Measurements from ENCODE around the gene B2M. TPM values are rescaled to one million over a fixed set of nuclear protein-coding genes. Genes with fewer than 3 reads are reported as not detected.
A peak's percentile ranks its signal among the peaks of the same experiment; 100 is the strongest.
"Not testable (repeated sequence)": the region's sequence is repeated elsewhere in the genome, so short reads cannot be mapped to it uniquely, and the experiment has no call there.

The B2M gene
- total RNA-seq, 2 donors from 2014 or later: 2,989 to 7,967 TPM

GRCh38 chr15:44711743-44712345, 527 bp downstream of the B2M start:
- peak overlapping the region; percentile 99 for H3K27ac Mint-ChIP-seq
- DNase-seq (ENCODE audit: low spot score): peak; percentile 75
- H3K27me3 Mint-ChIP-seq: no peaks in the 10 kb centered on the region
- no peaks in the 10 kb centered on the region for H3K9me3 Mint-ChIP-seq
- H3K4me3 Mint-ChIP-seq: peak overlapping the region; percentile 96
- ATAC-seq: peak; percentile 62 to 69
- H3K36me3 Mint-ChIP-seq: peaks cover 54% of the 10 kb centered on the region
- H3K4me1 Mint-ChIP-seq (ENCODE audit: low read depth in 2 of 2): peaks cover 58 to 61% of the 10 kb centered on the region in 2 donors

DNA sequence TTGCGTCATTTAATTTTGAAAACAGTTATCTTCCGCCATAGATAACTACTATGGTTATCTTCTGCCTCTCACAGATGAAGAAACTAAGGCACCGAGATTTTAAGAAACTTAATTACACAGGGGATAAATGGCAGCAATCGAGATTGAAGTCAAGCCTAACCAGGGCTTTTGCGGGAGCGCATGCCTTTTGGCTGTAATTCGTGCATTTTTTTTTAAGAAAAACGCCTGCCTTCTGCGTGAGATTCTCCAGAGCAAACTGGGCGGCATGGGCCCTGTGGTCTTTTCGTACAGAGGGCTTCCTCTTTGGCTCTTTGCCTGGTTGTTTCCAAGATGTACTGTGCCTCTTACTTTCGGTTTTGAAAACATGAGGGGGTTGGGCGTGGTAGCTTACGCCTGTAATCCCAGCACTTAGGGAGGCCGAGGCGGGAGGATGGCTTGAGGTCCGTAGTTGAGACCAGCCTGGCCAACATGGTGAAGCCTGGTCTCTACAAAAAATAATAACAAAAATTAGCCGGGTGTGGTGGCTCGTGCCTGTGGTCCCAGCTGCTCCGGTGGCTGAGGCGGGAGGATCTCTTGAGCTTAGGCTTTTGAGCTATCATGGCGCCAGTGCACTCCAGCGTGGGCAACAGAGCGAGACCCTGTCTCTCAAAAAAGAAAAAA, 1.2 kb downstream of the B2M start:
- H3K4me1 Mint-ChIP-seq (ENCODE audit: low read depth in 2 of 2): peaks cover 61 to 64% of the 10 kb centered on the region in 2 donors
- H3K36me3 Mint-ChIP-seq: peaks cover 60% of the 10 kb centered on the region
- H3K4me3 Mint-ChIP-seq: peak overlapping the region; percentile 96
- H3K27me3 Mint-ChIP-seq: no peaks in the 10 kb centered on the region
- no peaks in the 10 kb centered on the region for H3K9me3 Mint-ChIP-seq
- DNase-seq (ENCODE audit: low spot score): peak; percentile 74
- peak; percentile 47 to 58 for ATAC-seq
- peak overlapping the region; percentile 99 for H3K27ac Mint-ChIP-seq

GRCh38 chr15:44713006-44713966, 2.0 kb downstream of the B2M start:
- ATAC-seq (no peak), DNase-seq (ENCODE audit: low spot score) (no peak)
- Mint-ChIP-seq H3K27me3 (no peaks in the 10 kb centered on the region), H3K27ac (peak overlapping the region; percentile 99), H3K4me3 (peak overlapping the region; percentile 96), H3K36me3 (peaks cover 68% of the 10 kb centered on the region), H3K9me3 (no peaks in the 10 kb centered on the region), H3K4me1 (ENCODE audit: low read depth in 2 of 2) (peaks cover 68 to 72% of the 10 kb centered on the region in 2 donors)

DNA sequence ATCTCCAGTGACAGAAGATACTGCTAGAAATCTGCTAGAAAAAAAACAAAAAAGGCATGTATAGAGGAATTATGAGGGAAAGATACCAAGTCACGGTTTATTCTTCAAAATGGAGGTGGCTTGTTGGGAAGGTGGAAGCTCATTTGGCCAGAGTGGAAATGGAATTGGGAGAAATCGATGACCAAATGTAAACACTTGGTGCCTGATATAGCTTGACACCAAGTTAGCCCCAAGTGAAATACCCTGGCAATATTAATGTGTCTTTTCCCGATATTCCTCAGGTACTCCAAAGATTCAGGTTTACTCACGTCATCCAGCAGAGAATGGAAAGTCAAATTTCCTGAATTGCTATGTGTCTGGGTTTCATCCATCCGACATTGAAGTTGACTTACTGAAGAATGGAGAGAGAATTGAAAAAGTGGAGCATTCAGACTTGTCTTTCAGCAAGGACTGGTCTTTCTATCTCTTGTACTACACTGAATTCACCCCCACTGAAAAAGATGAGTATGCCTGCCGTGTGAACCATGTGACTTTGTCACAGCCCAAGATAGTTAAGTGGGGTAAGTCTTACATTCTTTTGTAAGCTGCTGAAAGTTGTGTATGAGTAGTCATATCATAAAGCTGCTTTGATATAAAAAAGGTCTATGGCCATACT, 4.0 kb downstream of the B2M start:
- Mint-ChIP-seq H3K4me1 (ENCODE audit: low read depth in 2 of 2) (peaks cover 72 to 78% of the 10 kb centered on the region in 2 donors), H3K4me3 (peak overlapping the region; percentile 96), H3K27me3 (no peaks in the 10 kb centered on the region), H3K9me3 (no peaks in the 10 kb centered on the region), H3K27ac (peak overlapping the region; percentile 99), H3K36me3 (peaks cover 74% of the 10 kb centered on the region)
- ATAC-seq (no peak), DNase-seq (ENCODE audit: low spot score) (no peak)

DNA sequence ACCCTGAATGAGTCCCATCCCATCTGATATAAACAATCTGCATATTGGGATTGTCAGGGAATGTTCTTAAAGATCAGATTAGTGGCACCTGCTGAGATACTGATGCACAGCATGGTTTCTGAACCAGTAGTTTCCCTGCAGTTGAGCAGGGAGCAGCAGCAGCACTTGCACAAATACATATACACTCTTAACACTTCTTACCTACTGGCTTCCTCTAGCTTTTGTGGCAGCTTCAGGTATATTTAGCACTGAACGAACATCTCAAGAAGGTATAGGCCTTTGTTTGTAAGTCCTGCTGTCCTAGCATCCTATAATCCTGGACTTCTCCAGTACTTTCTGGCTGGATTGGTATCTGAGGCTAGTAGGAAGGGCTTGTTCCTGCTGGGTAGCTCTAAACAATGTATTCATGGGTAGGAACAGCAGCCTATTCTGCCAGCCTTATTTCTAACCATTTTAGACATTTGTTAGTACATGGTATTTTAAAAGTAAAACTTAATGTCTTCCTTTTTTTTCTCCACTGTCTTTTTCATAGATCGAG, 4.5 kb downstream of the B2M start:
- H3K27ac Mint-ChIP-seq: peak overlapping the region; percentile 99
- H3K36me3 Mint-ChIP-seq: peaks cover 74% of the 10 kb centered on the region
- no peak for DNase-seq (ENCODE audit: low spot score)
- peak overlapping the region; percentile 96 for H3K4me3 Mint-ChIP-seq
- no peaks in the 10 kb centered on the region for H3K27me3 Mint-ChIP-seq
- no peak for ATAC-seq
- no peaks in the 10 kb centered on the region for H3K9me3 Mint-ChIP-seq
- H3K4me1 Mint-ChIP-seq (ENCODE audit: low read depth in 2 of 2): peaks cover 72 to 78% of the 10 kb centered on the region in 2 donors

GRCh38 chr15:44716983-44717602, 5.8 kb downstream of the B2M start:
- DNase-seq (ENCODE audit: low spot score) (no peak), ATAC-seq (no peak)
- Mint-ChIP-seq H3K9me3 (no peaks in the 10 kb centered on the region), H3K4me3 (peak overlapping the region; percentile 96), H3K36me3 (peaks cover 67% of the 10 kb centered on the region), H3K27me3 (no peaks in the 10 kb centered on the region), H3K27ac (peak overlapping the region; percentile 99), H3K4me1 (ENCODE audit: low read depth in 2 of 2) (peaks cover 80 to 90% of the 10 kb centered on the region in 2 donors)

- Mint-ChIP-seq H3K27me3 (no peaks in the 10 kb centered on the region), H3K4me1 (ENCODE audit: low read depth in 2 of 2) (peaks cover 74 to 85% of the 10 kb centered on the region in 2 donors), H3K9me3 (no peaks in the 10 kb centered on the region), H3K4me3 (peak overlapping the region; percentile 96), H3K36me3 (peaks cover 54% of the 10 kb centered on the region), H3K27ac (peak overlapping the region; percentile 99)
- ATAC-seq (no peak), DNase-seq (ENCODE audit: low spot score) (no peak)
Observed at GRCh38 chr15:44718180-44718926, 7.0 kb downstream of the B2M start.

DNA sequence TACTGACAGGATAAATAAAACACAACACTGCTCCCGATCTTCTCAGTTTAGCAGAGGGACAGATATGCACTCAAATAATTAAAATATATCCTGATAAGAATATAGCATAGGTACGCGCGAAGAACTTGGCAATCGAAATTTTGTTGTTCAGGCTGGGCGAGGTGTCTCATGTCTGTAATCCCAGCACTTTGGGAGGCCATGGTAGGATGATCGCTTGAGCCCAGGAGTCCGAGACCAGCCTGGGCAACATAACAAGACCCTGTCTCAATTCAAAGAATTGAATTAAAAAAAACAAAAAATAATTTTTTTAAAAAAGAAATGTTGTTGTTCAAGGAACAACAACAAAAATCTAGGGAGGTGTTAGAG, 7.6 kb downstream of the B2M start:
- no peak for ATAC-seq
- H3K27me3 Mint-ChIP-seq: no peaks in the 10 kb centered on the region
- no peak for DNase-seq (ENCODE audit: low spot score)
- peak overlapping the region; percentile 96 for H3K4me3 Mint-ChIP-seq
- H3K4me1 Mint-ChIP-seq (ENCODE audit: low read depth in 2 of 2): peaks cover 74 to 85% of the 10 kb centered on the region in 2 donors
- peak overlapping the region; percentile 99 for H3K27ac Mint-ChIP-seq
- peaks cover 49% of the 10 kb centered on the region for H3K36me3 Mint-ChIP-seq
- no peaks in the 10 kb centered on the region for H3K9me3 Mint-ChIP-seq

DNA sequence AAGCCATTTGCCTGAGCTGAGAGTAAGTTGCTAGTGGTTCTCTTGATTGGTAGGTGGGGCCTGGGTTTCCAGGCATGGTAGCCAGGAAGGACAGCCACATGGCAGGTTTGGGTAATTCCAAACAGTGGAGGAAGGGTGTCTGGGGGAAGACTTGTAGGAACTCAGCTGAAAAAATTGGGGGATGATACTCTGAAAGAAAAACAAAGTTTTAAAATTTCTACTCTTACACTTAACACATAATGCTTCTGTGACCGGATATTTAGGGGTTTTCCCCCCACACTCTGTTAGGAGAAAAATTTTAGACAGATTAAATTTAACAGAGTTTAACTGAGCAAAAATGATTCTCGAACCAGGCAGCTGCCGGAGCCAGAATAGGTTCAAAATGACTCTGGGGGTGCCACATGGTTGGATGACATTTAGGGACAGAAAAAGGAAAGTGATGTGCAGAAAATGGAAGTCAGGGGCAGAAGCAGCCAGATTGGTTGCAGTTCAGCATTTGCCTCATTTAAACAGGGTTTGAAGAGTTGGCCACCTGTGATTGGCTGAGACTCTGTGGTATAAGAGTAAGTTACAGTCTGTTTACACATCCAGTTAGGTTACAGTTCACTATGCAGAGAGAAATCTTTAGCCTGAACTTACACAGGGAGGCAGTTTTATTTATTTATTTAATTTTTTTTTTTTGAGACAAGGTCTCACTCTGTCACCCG, 8.1 kb downstream of the B2M start:
- Mint-ChIP-seq H3K27ac (peak overlapping the region; percentile 99), H3K36me3 (peaks cover 43% of the 10 kb centered on the region), H3K9me3 (no peaks in the 10 kb centered on the region), H3K4me1 (ENCODE audit: low read depth in 2 of 2) (peaks cover 74 to 85% of the 10 kb centered on the region in 2 donors), H3K27me3 (no peaks in the 10 kb centered on the region), H3K4me3 (peak overlapping the region; percentile 96)
- ATAC-seq (peak; percentile 72 to 77), DNase-seq (ENCODE audit: low spot score) (peak; percentile 74)

GRCh38 chr15:44720000-44720435, 8.7 kb downstream of the B2M start:
- H3K27me3 Mint-ChIP-seq; DNase-seq (ENCODE audit: low spot score); ATAC-seq; H3K9me3 Mint-ChIP-seq: not testable (repeated sequence)
- peaks cover 75 to 85% of the 10 kb centered on the region in 2 donors for H3K4me1 Mint-ChIP-seq (ENCODE audit: low read depth in 2 of 2)
- peaks cover 38% of the 10 kb centered on the region for H3K36me3 Mint-ChIP-seq
- H3K4me3 Mint-ChIP-seq: peak overlapping the region; percentile 14
- H3K27ac Mint-ChIP-seq: peak overlapping the region; percentile 99

GRCh38 chr15:44720460-44721176, 9.3 kb downstream of the B2M start:
- ATAC-seq (no peak), DNase-seq (ENCODE audit: low spot score) (no peak)
- H3K9me3 Mint-ChIP-seq: no peaks in the 10 kb centered on the region
- peak overlapping the region; percentile 14 for H3K4me3 Mint-ChIP-seq
- peak overlapping the region; percentile 99 for H3K27ac Mint-ChIP-seq
- H3K27me3 Mint-ChIP-seq: no peaks in the 10 kb centered on the region
- peaks cover 73 to 85% of the 10 kb centered on the region in 2 donors for H3K4me1 Mint-ChIP-seq (ENCODE audit: low read depth in 2 of 2)
- H3K36me3 Mint-ChIP-seq: peaks cover 32% of the 10 kb centered on the region

Measured in natural killer cell treated with Interleukin-12 subunit alpha and Interleukin-12 subunit beta and Interleukin-15 and Interleukin-18, amount 100 ng/mL, for 72 hours (primary cell).